HuH-7 (cell line): Measurements from ENCODE around the gene REEP5.
"Not testable (repeated sequence)": the region's sequence is repeated elsewhere in the genome, so short reads cannot be mapped to it uniquely, and the experiment has no call there.

Experiments
- DNase-seq: peaks from one replicate; pipeline ENCODE4 v3.0.0; 2011; ENCODE audit warnings: low spot score

Gene REEP5

DNA sequence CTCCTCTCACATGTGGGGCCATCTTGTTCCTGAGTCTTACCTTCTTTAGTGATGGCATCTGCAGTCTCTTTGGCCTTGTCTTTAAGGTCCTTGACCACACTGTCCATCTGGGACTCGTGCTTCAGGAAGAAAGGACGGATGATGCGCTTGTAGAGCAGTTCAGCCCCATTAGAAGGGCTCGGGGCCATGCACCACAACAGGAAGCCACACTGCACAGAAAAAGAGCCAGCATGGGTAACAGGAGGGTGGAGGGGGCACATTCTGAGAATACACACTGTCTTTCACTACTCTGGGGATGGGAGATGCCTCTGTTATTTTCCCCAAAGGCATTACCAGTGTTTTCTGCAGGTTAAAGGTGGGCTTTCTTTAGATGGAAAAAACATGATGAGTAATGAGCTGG is 35.1 kb downstream of the REEP5 start:
- DNase-seq, result no peak

DNA sequence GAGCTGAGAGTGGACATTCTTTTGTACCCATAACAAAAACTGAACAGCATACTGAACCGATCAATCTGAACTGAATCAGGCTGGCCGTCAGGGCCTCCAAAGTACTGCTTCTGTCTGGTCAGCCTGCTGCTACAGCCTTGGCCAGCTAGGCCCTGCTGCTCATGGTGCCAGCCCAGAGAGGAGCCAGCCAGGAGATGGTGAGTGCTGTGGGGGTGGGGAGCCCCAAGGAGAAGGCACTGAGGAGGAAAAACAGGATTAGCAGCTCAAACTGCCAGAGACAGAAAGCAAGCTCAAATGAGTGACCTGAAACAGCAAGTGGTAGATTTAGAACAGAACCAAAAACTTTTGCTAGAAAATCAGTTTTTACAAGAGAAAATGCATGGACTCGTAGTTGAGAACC is 37.0 kb downstream of the REEP5 start:
- DNase-seq, result no peak

DNA sequence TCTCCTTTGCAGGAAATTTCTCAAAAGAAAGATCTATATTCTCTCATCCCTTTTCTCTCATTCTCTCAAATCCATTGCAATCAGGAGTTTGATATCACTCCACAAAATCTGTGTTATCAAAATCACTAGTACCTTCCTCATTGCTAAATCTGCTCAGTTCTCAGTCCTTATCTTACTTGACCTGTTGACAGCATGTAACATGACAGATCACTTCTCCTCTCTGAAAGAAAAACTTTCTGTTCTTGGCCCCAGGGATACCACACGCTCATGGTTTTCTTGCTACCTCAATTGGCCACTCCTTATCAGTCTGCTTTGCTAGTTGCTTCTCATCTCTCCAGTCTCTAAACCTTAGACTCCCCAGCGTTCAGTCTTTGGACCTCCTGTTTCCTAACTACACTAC is 38.8 kb downstream of the REEP5 start:
- no peak for DNase-seq

DNA sequence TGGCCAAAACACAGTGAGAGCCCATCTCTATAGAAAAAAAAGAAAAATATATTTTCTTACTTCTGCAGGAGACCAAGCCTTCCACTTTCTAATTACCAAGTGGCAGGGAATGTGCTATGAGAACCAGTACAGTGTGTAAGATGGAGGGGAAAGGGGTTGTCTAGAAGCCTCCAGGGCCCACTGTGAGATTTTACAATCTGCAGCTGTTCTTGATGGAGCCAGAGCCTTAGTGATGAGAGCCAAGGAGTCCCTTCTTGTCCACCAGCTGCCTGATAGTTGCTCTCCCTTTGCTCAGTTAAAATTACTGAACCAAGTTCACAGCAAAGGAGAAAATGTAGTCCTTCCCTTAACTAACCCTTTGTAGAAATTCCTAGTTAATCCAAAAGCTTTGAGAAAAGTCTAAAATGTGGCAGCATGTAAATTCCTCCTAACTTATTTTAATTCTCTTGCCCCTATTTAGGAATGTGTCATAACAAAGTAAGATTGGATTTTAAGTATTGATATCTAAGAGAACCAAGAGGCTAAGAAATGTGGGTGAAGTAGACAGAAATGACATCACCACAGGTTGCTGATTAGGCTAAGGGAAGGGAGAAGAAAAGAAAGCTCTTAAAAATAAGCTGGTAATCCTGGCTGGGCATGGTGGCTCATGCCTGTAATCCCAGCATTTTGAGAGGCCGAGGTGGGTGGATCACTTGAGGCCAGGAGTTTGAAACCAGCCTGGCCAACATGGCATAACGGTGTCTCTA is 41.6 kb downstream of the REEP5 start:
- DNase-seq, result no peak

DNA sequence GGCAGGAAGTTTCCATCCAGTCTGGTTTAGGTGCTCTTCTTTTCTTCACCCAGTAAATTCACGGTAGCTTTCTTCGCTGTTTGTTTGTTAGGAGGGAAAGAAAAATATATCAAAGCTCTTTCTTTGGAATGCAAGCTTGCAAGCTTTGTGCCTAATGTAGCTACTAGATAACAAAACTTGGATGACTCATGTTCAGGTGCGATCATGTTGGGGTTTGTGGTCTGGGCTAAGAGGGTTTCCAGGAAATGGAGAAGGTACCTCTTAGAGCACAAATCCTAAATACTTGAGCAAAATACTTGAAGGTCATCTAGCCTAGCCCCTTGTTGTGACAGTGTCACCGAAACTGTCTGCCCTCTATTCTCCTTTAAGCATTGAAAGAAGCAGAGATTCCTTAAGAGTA is 43.3 kb downstream of the REEP5 start:
- DNase-seq, result no peak

DNA sequence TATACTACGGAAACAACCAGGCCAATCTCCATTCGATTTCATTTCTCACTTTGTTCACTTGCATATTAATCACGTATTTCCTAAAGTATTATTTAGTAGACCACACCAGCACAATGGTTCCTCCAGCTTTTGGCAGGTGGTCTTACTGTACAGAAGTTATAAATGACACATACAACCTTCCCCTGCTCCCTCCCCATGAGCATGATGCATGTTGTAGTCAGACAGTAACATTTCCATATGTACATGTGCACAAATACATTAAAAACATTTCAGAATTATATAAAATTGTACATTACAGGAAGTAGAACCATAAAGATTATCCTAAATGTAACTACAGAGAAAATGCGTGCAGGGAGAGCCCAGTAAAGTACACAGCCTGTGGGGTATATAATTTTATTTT is 43.9 kb downstream of the REEP5 start:
- DNase-seq, result no peak

DNA sequence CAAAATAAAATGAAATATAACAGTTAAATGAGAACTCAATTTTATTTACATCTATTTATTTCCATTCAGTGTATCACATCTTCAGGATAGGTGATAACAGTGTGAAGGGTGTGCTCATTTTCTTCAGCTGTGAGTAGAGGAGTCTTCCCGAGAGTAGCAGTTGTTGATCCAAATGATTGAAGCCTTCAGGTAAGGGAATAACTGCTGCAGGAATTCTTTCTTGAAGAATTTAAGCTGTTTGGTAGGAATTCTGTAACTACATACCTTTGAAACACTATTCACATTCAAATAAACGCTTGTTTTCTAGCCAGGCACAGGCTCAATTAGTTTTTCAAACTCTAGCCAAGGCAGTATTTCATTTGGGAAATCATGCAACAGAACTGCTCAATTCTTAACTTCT is 45.7 kb downstream of the REEP5 start:
- DNase-seq, result no peak

DNA sequence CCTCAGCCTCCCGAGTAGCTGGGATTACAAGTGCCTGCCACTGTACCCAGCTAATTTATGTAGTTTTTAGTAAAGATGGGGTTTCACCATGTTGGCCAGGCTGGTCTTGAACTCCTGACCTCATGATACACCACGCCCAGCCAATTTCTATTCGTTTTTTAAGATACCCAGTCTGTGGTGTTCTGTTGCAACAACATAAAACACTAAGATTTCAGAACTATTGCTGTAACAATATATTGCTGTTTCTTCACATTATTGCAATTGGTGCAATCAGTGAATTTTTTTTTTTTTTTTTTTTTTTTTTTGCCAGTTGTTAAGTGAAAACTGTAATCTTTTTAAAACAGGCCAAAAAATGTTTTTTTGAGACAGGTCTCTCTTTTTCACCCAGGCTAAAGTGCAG is 51.1 kb downstream of the REEP5 start:
- DNase-seq, result no peak

DNA sequence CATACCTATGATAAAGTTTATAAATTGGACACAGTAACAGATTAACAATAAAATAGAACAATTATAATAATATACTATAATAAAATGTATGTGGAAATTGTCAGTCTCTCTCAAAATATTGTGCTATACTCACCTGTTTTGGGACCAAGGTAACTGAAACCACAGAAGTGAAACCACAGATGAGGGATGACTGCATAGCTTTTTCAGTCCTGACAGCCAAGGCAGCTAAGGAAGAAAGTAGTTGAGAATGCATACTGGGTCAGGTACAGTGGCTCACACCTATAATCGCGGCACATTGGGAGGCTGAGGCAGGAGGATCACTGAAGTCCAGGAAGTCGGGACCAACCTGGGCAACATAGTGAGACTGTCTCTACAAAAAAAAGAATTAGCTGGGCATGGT is 52.1 kb downstream of the REEP5 start:
- no peak for DNase-seq

DNA sequence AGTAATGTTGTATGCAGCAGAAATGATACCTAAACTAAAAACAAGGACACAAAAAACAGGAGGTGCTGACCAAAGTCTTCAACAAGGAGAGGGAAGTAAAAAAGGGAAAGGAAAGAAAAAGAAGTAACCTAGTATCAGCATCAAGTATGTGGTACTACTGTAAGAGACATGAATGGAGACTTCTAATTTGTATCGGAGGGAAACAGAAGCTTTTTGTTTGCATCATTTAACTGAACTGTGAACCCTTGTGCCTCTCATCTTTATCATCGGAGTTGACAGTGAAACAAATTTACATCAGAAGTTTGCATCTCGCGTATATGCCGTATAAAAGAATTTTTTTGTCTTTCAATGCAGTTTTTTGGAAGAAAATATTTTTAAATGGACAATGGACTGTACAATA is 54.6 kb downstream of the REEP5 start:
- DNase-seq, result no peak

DNA sequence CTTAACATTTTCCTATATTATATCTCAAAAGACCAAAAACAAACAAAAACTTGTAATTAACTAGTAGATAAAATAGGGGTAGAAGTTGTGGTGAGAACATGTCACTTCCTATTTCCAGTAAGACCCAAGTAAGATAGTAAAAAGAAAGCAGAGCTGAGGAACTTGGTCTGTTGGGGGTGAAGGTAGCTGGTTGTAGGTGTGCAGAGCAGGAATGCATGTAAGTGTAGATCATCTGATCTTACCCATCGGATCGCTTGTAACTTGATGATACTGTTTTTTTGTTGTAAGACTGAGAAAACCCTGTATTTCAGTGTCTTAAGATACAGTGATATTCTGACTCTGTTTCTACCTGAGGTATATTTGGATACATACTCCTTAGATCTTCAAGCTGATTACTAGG is 55.3 kb downstream of the REEP5 start:
- DNase-seq, result no peak

DNA sequence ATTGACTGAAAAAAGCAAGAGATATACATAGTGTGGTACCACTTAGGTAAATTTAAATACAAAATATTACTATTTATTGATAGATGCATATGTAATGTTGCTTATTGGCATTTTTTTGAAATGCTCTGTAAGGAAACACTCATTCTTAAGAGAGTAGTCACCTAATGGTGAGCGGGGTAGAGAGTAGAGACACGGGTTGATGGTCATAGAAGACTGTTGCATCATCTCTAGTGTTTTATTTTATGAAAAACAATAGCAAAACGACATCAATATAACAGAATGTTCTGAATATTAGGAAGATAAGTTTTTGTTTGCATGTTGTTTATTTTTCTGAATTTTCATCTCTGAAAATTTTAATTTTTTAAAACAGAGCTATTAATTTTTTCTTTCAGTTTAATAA is 56.9 kb downstream of the REEP5 start:
- DNase-seq, result no peak

DNA sequence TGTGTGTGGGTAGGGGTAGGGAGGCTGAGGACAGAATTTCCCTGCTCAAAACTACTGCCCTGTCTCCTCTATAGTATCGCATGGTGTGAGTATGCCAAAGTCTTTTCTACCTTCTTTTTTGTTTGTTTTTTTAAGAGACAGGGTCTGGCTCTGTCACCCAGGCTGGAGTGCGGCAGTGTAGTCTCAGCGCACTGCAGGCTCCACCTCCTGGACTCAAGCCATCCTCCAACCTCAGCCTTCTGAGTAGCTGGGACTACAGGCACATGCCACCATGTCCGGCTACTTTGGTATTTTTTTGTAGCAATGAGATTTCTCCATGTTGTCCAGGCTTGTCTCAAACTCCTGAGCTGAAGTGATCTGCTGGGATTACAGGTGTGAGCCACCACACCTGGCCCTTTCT is 58.5 kb downstream of the REEP5 start:
- DNase-seq, result no peak

DNA sequence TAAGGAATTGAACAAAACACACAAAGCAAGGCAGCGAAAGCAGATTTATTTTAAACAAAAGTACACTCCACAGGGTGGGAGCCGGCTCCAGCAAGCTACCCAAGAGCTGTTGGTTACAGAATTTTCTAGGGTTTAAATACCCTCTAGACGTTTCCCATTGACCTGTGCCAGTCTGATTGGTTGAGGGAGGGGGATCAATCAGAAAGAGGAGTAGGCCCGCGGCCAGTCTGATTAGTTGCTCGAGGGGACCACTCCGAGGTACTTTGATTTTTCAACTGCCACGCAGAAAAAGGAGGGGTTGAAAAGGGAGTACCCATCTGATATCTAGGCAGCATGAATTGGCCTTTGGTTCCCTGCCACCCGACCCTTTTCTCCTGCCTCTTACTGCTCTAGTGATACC is 59.9 kb downstream of the REEP5 start:
- DNase-seq, result no peak

DNA sequence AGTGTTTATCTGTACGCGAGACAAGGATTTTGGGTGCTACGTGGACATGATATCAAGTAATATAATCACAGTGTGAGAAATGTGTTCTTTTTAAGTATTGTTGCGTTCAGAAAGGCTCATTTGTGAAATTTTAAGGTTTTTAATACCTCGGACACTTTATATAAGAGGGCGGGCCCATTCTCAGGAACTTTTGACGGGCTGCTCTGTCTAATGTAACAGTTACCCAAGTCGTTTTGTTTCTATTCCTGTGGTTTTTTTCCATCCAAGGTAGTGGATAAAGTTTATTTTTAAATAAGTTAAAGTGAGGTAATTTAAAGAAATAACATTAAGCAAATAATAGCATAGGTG is 60.4 kb downstream of the REEP5 start:
- no peak for DNase-seq

DNA sequence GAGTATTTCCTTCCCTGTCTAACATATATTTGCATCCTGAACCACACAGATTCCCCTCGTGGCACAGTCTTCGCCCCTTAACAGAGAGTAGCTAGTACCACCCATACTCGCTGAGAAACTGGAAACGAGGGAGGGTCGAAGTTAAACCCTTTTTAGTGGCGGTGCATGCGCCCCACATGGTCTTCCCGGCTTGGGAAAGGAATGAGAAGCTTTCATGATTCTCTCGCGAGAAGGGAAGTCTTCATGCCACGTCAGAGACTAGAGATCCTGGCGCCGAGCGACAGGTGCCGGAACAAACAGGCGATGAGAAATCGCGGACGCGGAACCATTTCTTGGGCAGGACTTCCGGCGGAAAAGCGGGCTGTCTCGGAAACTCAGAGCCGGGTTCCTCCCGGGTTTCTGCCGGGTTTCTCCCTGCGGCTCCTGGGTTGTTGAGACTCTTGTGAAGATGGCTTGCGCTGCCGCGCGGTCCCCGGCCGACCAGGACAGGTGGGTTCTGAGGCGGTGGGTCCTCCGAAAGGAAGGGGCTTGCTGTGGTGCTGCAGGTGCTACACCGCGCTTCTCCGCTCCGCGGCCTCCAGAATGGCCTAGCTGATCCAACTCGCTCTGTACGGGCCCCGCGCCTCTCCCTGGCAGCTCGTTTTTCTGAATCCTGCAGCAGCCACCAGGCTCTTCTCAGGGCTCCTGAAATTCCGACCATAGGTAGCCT is 60.9 kb downstream of the REEP5 start, which contains the start of gene SRP19:
TSS of gene SRP19 (plus strand) at position 359 of the 709 bp plus-strand sequence. CDS start at position 449, 90 bp downstream.
- peak; percentile 82 for DNase-seq

DNA sequence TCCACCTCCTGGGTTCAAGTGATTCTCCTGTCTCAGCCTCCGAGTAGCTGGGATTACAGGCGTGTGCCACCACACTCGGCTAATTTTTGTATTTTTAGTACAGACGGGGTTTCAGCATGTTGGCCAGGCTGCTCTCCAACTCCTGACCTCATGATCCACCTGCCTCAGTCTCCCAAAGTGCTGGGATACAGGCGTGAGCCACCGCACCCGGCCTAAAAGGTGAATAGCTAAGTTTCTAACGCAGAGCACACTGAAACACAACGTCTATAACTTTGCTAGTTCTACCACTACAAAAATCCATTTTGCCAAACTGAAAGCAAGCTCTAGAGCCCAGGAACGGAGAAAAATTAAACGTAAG is 61.5 kb downstream of the REEP5 start:
- not testable (repeated sequence) for DNase-seq

DNA sequence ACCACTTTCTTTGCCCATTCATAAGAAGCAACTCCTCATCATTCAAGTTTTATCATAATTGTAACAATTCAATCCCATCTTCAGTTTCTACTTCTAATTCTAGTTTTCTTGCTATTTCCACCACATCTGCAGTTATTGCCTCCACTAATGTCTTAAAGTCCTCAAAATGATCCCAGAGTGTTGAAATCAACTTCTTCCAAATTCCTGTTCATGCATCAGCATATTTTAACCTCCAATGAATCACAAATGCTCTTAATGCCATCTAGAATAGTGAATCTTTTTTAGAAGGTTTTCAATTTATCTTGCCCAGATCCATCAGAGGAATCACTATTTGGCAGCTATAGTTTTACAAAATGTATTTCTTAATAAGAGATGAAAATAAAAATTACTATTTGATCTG is 64.2 kb downstream of the REEP5 start:
- no peak for DNase-seq

DNA sequence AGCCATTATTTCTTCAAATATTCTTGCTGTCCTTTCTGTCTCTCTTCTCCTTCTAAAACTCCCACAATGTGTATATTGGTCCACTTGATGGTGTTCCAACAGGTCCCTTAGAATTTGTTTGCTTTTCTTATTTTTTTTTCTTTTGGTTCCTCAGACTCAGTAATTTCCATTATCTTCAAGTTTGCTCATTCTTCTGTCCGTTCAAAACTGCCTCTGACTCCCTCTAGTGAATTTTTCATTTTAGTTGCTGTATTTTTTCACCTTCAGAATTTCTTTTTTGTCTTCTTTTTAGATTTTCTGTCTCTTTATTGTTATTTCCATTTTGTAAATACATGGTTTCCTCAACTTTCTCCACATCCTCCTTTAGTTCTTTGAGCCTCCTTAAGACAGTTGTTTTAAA is 67.4 kb downstream of the REEP5 start:
- no peak for DNase-seq

DNA sequence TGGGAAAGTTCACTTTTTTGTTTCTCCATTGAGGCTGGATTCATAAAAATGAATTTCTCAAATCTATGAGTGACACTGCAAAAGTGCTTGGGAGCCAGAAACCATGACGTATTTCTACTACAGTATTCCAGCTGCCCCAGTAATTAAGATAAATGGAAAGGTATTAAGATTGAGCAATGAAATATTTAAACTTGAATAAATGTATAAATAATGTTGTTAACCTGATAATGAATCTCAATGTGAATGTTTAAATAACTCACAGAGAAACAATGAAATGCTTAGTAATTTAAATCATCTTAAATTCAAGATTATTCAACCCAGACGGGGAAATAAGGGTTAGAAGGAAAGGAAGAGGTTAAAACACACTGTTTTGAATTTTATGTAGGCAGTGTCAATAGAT is 72.1 kb downstream of the REEP5 start:
- DNase-seq, result no peak

DNA sequence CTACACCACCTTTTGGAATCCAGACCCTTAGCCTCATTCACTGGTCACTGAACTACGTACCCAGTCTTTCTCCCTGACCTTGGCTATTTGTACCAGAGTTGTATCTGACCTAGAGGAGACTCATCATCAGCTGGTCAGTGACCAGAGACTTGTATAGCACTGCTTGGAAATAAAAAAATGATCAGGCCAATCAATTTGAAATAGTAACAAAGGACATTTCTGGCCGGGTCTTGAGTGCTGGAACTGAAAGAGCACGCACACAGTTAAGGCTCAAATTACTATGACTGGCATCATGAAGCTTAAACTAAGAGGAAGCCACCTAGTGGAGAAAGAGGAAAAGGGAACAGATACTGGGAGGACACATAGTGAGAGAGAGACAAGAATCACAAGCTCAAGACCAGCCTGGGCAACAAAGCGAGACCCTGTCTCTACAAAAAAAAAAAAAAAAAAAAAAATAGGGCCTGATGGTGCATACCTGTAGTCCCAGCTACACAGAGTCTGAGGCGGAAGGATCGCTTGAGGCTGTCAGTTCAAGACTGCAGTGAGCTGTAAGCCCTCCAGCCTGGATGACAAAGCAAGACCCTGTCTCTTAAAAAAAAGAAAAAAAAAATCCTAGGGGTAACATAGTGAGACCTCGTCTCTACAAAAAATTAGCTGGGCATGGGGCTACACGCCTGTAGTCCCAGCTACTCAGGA is 73.8 kb downstream of the REEP5 start:
- peak; percentile 19 for DNase-seq

DNA sequence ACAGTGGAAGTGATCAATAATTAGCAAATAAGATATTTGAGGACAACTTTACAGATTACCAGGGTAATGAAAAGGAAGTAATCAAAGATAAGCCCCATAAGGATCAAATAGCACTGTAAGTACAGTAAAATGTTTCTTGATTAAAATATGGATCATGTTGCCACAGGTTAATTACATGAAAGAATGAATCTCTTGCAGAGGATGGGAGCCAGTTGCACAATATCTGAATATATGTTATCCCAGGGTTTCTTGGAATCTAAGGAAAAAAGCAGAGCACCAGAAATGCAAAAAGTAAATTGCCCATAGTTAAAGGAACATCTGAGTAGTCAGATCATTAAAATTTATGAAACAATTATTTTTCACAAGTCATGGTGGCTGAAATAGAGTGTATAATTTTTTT is 74.7 kb downstream of the REEP5 start:
- DNase-seq, result no peak

DNA sequence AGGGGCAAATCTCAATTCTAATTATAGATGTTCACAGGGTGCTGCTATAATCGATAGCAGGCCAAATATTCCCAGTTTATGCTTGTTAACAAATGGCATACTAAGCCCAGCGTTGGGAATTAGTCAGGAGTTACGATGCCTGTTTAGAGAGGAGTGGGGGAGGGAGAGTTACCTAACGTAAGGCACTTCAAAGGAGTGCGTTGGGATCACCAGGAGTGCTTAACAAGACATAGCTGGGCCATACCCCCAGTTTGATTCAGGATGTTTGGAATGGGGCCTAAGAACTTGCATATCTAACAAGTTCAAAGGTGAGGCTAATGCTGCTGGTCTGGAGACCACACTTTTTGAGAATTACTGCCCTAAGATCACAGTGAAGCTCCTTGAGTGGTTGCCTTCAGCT is 75.5 kb downstream of the REEP5 start:
- no peak for DNase-seq
